HepG2 (cell line): ENCODE measurements around the gene CLDN16. TPM values are rescaled to one million over a fixed set of nuclear protein-coding genes. Genes with fewer than 3 reads are reported as not detected.

Experiments
- ARHGAP35 ChIP-seq: sonication (generic); formaldehyde crosslinking; IDR thresholded peaks from 2 replicates; pipeline ENCODE4 v1.9.0; 2022; ENCODE audit warnings: mild to moderate bottlenecking, inconsistent platforms, moderate library complexity, missing genetic modification reagents, borderline replicate concordance
- ATF4 ChIP-seq, 2 experiments: fragments of 450-650 bp in 1 of 2; sonication (generic) in 1 of 2; formaldehyde crosslinking; IDR thresholded peaks; 2 replicates each; pipeline versions ENCODE4 v1.5.0 to v1.8.0; 2020 to 2022; ENCODE audit warnings: mild to moderate bottlenecking in 1 of 2, missing genetic modification reagents in 1 of 2
- ETV5 ChIP-seq: IDR thresholded peaks from 2 replicates; pipeline ENCODE4 v1.6.1; 2018; ENCODE audit warnings: missing biosample characterization, missing genetic modification reagents, inconsistent platforms, borderline replicate concordance
- FUBP1 ChIP-seq: sonication (generic); formaldehyde crosslinking; IDR thresholded peaks from 2 replicates; pipeline ENCODE4 v1.5.1; 2020; ENCODE audit warnings: missing genetic modification reagents, mild to moderate bottlenecking, borderline replicate concordance
- GABPA ChIP-seq, 2 experiments: IDR thresholded peaks; 2 replicates each; pipeline ENCODE4 v1.6.1; 2011 to 2016; ENCODE audit warnings: low read depth in 2 of 2, low read length in 1 of 2, missing biosample characterization in 1 of 2, missing genetic modification characterization in 1 of 2
- GATA4 ChIP-seq: sonication (generic); IDR thresholded peaks from 2 replicates; pipeline ENCODE4 v1.6.1; 2016; ENCODE audit warnings: antibody characterized with exemption, low read depth, borderline replicate concordance
- GFI1 ChIP-seq: sonication (generic); formaldehyde crosslinking; IDR thresholded peaks from 2 replicates; pipeline ENCODE4 v1.5.0; 2020; ENCODE audit warnings: missing genetic modification reagents, mild to moderate bottlenecking, borderline replicate concordance
- HDAC1 ChIP-seq: sonication (generic); formaldehyde crosslinking; IDR thresholded peaks from 2 replicates; pipeline ENCODE4 v1.5.1; 2020; ENCODE audit warnings: mild to moderate bottlenecking, missing genetic modification reagents
- IRF2 ChIP-seq: IDR thresholded peaks from 2 replicates; pipeline ENCODE4 v1.6.1; 2018; ENCODE audit warnings: missing genetic modification reagents, missing compliant biosample characterization
- ISL2 ChIP-seq: sonication (generic); formaldehyde crosslinking; IDR thresholded peaks from 2 replicates; pipeline ENCODE4 v1.5.0; 2020; ENCODE audit warnings: missing genetic modification reagents
- KLF12 ChIP-seq: sonication (generic); formaldehyde crosslinking; IDR thresholded peaks from 2 replicates; pipeline ENCODE4 v1.4.0; 2020; ENCODE audit warnings: missing genetic modification reagents, borderline replicate concordance
- MED13 ChIP-seq: sonication (generic); formaldehyde crosslinking; IDR thresholded peaks from 2 replicates; pipeline ENCODE4 v1.5.0; 2020; ENCODE audit warnings: missing genetic modification reagents
- PAXIP1 ChIP-seq: sonication (generic); formaldehyde crosslinking; conservative IDR thresholded peaks from 2 replicates; pipeline ENCODE4 v1.4.0; 2020; ENCODE audit warnings: mild to moderate bottlenecking, missing genetic modification reagents, moderate library complexity
- PHF5A ChIP-seq: IDR thresholded peaks from one replicate; pipeline ENCODE4 v1.6.1; 2018; ENCODE audit warnings: low read depth, missing genetic modification reagents; ENCODE audit not compliant: unreplicated experiment
- SIX1 ChIP-seq: sonication (generic); formaldehyde crosslinking; IDR thresholded peaks from 2 replicates; pipeline ENCODE4 v1.4.0; 2020; ENCODE audit warnings: missing genetic modification reagents, borderline replicate concordance
- SSRP1 ChIP-seq: IDR thresholded peaks from 2 replicates; pipeline ENCODE4 v1.6.1; 2016; ENCODE audit warnings: control low read depth
- ZFP1 ChIP-seq: IDR thresholded peaks from 2 replicates; pipeline ENCODE4 v1.6.1; 2016
- ZGPAT ChIP-seq: IDR thresholded peaks from 2 replicates; pipeline ENCODE4 v1.6.1; 2016; ENCODE audit warnings: mild to moderate bottlenecking
- ZKSCAN8 ChIP-seq: IDR thresholded peaks from 2 replicates; pipeline ENCODE4 v1.6.1; 2016; ENCODE audit warnings: borderline replicate concordance, missing genetic modification reagents, missing compliant biosample characterization
- ZNF558 ChIP-seq: sonication (generic); formaldehyde crosslinking; IDR thresholded peaks from 2 replicates; pipeline ENCODE4 v1.9.0; 2022; ENCODE audit warnings: mild to moderate bottlenecking, missing genetic modification reagents, borderline replicate concordance
- polyA plus RNA-seq, 8 experiments: library from polyadenylated mRNA; depleted of rRNA in 3 of 8; stranded (reverse) in 7 of 8; unstranded in 1 of 8; fragments of >200 nt; fragmentation: Illumina TruSeq in 4 of 8; extraction: Trizol in 4 of 8; gene quantifications; 2 replicates each; pipeline versions ENCODE4 v1.2.1 to v1.2.3, GENCODE V29; 2011 to 2016; ENCODE audit warnings: low read depth in 4 of 8, missing spikeins in 1 of 8, mixed read lengths in 1 of 8; ENCODE audit not compliant: insufficient read depth in 1 of 8
- total RNA-seq, 5 experiments: library from RNA; depleted of rRNA; stranded (reverse); fragments of >200 nt; fragmentation: Illumina TruSeq; extraction: Trizol; gene quantifications; 2 replicates each; pipeline ENCODE4 v1.2.3, GENCODE V29; 2016; ENCODE audit warnings: low read depth in 1 of 5

CLDN16 gene
- total and polyA plus RNA-seq, 2 of the 13 experiments (the other 11 are each of a cell fraction or from before 2014, with no cell fraction given) = 0.13 to 0.24 TPM

- peak; percentile 60; the same call in 1 of the 2 replicates for TF ChIP-seq SIX1
- no peak for TF ChIP-seq FUBP1 (CRISPR knock-in tag)
- TF ChIP-seq GFI1 = peak; percentile 67; the same call in 1 of the 2 replicates
- peak; percentile 44; the same call in 1 of the 2 replicates for TF ChIP-seq ZKSCAN8
- TF ChIP-seq ISL2 (CRISPR knock-in tag) = peak; percentile 86
- TF ChIP-seq GATA4 = peak; percentile 15; the same call in 1 of the 2 replicates
- peak; percentile 57; the same call in 1 of the 2 replicates for TF ChIP-seq ETV5
- peak; percentile 76 for TF ChIP-seq ZGPAT (CRISPR knock-in tag)
- peak; percentile 17; the same call in 1 of the 2 replicates for TF ChIP-seq IRF2 (CRISPR knock-in tag)
- peak; percentile 64; the same call in 1 of the 2 replicates for TF ChIP-seq ZFP1 (CRISPR knock-in tag)
- peak; percentile 81 for TF ChIP-seq PAXIP1 (CRISPR knock-in tag)
- TF ChIP-seq HDAC1 = peak; percentile 44
- TF ChIP-seq MED13 (CRISPR knock-in tag) = peak; percentile 89
- TF ChIP-seq ARHGAP35 (CRISPR knock-in tag) = no peak
- 0 out of 4 replicates have a peak, but pooled peaks of 1 of the 2 experiments have one; percentile 38 for TF ChIP-seq ATF4 (CRISPR knock-in tag; IDR thresholded peaks at IDR 0.05)
- TF ChIP-seq SSRP1 (CRISPR knock-in tag) = no peak
- TF ChIP-seq KLF12 (CRISPR knock-in tag) = 0 out of 2 replicates have a peak, but pooled peaks have one; percentile 53
- no peak for TF ChIP-seq GABPA (IDR thresholded peaks at IDR 0.05; ENCODE audit: low read depth, low read length)
- TF ChIP-seq GABPA (CRISPR knock-in tag; IDR thresholded peaks at IDR 0.05; ENCODE audit: low read depth) = no peak
- TF ChIP-seq PHF5A (CRISPR knock-in tag) = peak; percentile 20
- no peak for TF ChIP-seq ZNF558 (CRISPR knock-in tag)
Observed at GRCh38 chr3:190345027-190345821, 42.7 kb upstream of the CLDN16 start (continued).
